ENCODE results near the gene LOXL3.
"Not testable (repeated sequence)": the region's sequence is repeated elsewhere in the genome, so short reads cannot be mapped to it uniquely, and the experiment has no call there.

The LOXL3 gene

GRCh38 chr2:74572178-74572925 is 18.6 kb upstream of the LOXL3 start:
- no peak for DNase-seq (ENCODE audit: low read depth in 3 of 3)

- no peak for DNase-seq (ENCODE audit: low read depth in 3 of 3)
Measured at GRCh38 chr2:74571058-74571457, 17.3 kb upstream of the LOXL3 start.

- no peak for DNase-seq (ENCODE audit: low read depth in 3 of 3)
Measured at GRCh38 chr2:74569686-74570085, 15.9 kb upstream of the LOXL3 start.

GRCh38 chr2:74567881-74568280 is 14.1 kb upstream of the LOXL3 start:
- DNase-seq (ENCODE audit: low read depth in 3 of 3) = no peak

- DNase-seq (ENCODE audit: low read depth in 3 of 3) = no peak
Measured at GRCh38 chr2:74566754-74567085, 13.0 kb upstream of the LOXL3 start.

GRCh38 chr2:74566076-74566753 is 12.5 kb upstream of the LOXL3 start:
- no peak for DNase-seq (ENCODE audit: low read depth in 3 of 3)

GRCh38 chr2:74564222-74564621 is 10.5 kb upstream of the LOXL3 start:
- no peak for DNase-seq (ENCODE audit: low read depth in 3 of 3)

GRCh38 chr2:74562126-74562775 is 8.5 kb upstream of the LOXL3 start:
- DNase-seq (ENCODE audit: low read depth in 3 of 3) = no peak

- DNase-seq (ENCODE audit: low read depth in 3 of 3) = not testable (repeated sequence)
Measured at GRCh38 chr2:74561022-74561421, 7.3 kb upstream of the LOXL3 start.

GRCh38 chr2:74560591-74560990 is 6.8 kb upstream of the LOXL3 start:
- no peak for DNase-seq (ENCODE audit: low read depth in 3 of 3)

- no peak for DNase-seq (ENCODE audit: low read depth in 3 of 3)
Measured at GRCh38 chr2:74559912-74560311, 6.2 kb upstream of the LOXL3 start.

- no peak for DNase-seq (ENCODE audit: low read depth in 3 of 3)
Measured at GRCh38 chr2:74558284-74559230, 4.8 kb upstream of the LOXL3 start.

GRCh38 chr2:74556831-74557370 is 3.2 kb upstream of the LOXL3 start:
- no peak for DNase-seq (ENCODE audit: low read depth in 3 of 3)

GRCh38 chr2:74556159-74556558 is 2.4 kb upstream of the LOXL3 start:
- no peak for DNase-seq (ENCODE audit: low read depth in 3 of 3)

- no peak for DNase-seq (ENCODE audit: low read depth in 3 of 3)
Measured at GRCh38 chr2:74555610-74556103, 1.9 kb upstream of the LOXL3 start.

GRCh38 chr2:74554820-74555531 is 1.2 kb upstream of the LOXL3 start:
- peak; percentile 19 to 45 (median 26) for DNase-seq (ENCODE audit: low read depth in 3 of 3)

- no peak for DNase-seq (ENCODE audit: low read depth in 3 of 3)
Measured at GRCh38 chr2:74552914-74553811, 579 bp downstream of the LOXL3 start.

- DNase-seq (ENCODE audit: low read depth in 3 of 3) = no peak
Measured at GRCh38 chr2:74551942-74552913, 1.5 kb downstream of the LOXL3 start.

GRCh38 chr2:74551530-74551929 is 2.2 kb downstream of the LOXL3 start:
- DNase-seq (ENCODE audit: low read depth in 3 of 3) = no peak
